AG09309 (cell line): Measurements from ENCODE around the gene SAA1.
"Not testable (repeated sequence)": the region's sequence is repeated elsewhere in the genome, so short reads cannot be mapped to it uniquely, and the experiment has no call there.

Experiments
- DNase-seq: peaks from one replicate; pipeline ENCODE4 v3.0.0-alpha.2; 2010; ENCODE audit warnings: low read depth
- H3K4me3 ChIP-seq: 2 replicates; pipeline ENCODE4 v1.5.1; 2011; ENCODE audit warnings: mild to moderate bottlenecking, low read depth, low read length, moderate library complexity; ENCODE audit not compliant: control insufficient read depth
- TF ChIP-seq, protein P1 (sequence below): IDR thresholded peaks from 2 replicates; pipeline ENCODE4 v1.5.1; 2011; ENCODE audit warnings: mild to moderate bottlenecking, low read depth, low read length, inconsistent platforms; ENCODE audit not compliant: insufficient read depth, control insufficient read depth; ENCODE audit errors: missing control alignments

SAA1 gene

DNA sequence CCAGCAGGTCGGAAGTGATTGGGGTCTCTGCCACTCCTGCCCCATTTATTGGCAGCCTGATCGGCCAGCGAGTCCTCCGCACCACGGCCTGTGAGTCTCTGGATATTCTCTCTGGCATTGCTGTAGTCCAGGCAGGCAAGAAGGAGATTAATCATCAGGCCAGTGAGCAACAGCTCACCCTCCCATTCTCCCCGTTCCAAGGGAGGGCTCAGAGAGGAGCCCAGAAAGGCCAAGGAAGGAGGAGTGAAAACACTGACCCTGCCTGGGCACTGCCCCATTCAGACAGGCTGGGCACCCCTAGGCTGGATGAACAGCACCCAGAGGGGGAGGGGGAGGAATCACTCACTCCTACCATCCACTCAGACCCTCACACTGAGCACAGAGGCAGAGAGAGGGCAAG is 20.7 kb upstream of the SAA1 start:
- H3K4me3 ChIP-seq: no peak overlapping the region
- DNase-seq: no peak
- TF ChIP-seq, protein P1, sequence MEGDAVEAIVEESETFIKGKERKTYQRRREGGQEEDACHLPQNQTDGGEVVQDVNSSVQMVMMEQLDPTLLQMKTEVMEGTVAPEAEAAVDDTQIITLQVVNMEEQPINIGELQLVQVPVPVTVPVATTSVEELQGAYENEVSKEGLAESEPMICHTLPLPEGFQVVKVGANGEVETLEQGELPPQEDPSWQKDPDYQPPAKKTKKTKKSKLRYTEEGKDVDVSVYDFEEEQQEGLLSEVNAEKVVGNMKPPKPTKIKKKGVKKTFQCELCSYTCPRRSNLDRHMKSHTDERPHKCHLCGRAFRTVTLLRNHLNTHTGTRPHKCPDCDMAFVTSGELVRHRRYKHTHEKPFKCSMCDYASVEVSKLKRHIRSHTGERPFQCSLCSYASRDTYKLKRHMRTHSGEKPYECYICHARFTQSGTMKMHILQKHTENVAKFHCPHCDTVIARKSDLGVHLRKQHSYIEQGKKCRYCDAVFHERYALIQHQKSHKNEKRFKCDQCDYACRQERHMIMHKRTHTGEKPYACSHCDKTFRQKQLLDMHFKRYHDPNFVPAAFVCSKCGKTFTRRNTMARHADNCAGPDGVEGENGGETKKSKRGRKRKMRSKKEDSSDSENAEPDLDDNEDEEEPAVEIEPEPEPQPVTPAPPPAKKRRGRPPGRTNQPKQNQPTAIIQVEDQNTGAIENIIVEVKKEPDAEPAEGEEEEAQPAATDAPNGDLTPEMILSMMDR: no peak

DNA sequence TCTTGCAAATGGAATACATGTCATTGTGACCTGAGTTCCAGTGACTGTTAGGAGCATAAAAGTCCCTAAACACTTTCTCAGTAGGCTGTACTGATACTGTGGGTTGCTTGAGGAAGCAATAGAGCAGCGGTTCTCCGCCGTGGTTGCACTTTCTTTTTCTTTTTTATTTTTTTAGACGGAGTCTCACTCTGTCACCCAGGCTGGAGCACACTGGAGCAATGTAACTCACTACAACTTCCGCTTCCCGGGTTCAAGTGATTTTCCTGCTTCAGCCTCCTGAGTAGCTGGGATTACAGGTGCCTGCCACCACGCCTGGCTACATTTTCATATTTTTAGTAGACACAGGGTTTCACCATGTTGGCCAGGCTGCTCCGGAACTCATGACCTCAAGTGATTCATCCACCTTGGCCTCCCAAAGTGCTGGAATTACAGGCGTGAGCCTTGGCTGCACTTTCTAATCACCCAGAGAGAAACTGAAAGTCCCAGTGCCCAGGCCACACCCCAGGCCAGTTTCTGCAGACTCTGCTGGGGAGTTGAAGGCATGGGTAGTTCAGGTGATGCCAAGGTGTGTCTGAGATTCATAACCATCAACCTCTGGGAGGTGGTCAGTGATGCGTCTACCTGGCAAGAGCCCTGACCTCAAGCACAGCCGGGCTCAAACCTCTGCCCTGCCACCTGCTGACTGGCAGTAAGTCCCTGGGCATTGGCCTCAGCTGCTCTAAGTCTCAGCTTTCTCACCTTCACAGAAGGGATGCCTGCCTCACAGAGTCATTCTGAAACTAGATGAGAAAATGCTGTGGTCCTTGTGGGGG is 19.5 kb upstream of the SAA1 start:
- not testable (repeated sequence) for DNase-seq

DNA sequence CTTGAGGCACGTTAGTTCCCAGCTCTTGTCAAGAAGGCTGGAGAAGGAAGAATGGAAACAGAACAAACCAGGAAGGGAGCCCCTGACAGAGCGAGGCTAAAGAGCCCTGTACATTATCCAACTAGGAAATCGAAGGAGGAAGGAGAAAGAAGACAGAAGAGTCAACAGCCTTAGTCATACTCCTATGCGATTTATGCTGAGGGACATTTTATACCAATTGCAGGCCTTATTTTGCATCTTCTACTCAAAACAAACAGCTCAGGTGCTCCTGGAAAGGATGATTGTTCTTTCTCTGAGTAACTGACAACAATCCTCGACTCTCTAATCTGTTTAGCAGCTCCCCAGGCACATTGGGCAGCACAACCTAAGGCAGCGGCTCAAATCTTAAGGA is 18.9 kb upstream of the SAA1 start:
- not testable (repeated sequence) for H3K4me3 ChIP-seq

More for the DNA sequence above, 19.5 kb upstream of the SAA1 start:
- H3K4me3 ChIP-seq: not testable (repeated sequence)

DNA sequence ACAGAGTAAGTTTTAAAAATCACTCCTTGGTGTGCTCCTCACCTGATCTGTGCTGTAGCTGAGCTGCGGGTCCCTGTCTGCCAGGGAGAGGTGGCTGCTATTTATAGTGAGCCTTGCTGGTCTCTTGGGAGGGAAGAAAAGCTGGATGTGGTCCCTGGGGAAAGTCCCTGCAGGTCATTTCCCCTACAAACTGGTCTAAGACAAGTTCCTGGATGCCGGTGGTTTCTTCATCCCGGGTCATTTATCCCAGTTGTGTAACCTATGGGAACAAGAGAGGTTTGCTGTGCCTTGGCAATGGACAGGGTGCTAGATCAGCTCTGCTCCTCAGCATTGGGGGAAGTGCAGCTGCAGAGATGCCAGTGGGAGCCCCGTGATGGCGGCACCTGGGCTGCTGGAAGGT is 17.5 kb upstream of the SAA1 start, which contains the start of gene SAA2:
SAA2 (minus strand) TSS at position 108 of the 400 bp plus-strand sequence. CDS start 657 bp downstream, outside the sequence.
- no peak within 1 kb of the TSS for H3K4me3 ChIP-seq
- DNase-seq: no peak
- TF ChIP-seq, protein P1: no peak

More for the DNA sequence above, 18.9 kb upstream of the SAA1 start:
- not testable (repeated sequence) for DNase-seq

DNA sequence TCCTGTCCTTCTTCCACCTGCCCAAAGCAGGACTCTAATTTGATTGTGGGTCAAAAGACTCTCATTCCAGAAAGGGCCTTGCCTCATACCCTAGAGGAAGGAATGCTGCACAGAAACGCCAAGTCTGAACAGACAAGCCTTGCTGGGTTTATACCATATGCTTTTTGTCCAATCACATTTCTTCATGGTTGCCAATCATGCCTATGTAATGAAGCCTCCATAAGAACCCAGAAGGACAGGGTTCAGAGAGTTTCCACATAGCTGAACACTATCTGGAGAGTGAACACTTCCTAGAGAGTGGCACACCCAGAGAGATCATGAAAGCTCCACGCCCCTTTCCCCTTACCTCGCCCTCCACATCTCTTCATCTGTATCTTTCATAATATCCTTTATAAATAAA is 12.8 kb upstream of the SAA1 start:
- DNase-seq: no peak
- TF ChIP-seq, protein P1: peak; percentile 3
- no peak overlapping the region for H3K4me3 ChIP-seq

DNA sequence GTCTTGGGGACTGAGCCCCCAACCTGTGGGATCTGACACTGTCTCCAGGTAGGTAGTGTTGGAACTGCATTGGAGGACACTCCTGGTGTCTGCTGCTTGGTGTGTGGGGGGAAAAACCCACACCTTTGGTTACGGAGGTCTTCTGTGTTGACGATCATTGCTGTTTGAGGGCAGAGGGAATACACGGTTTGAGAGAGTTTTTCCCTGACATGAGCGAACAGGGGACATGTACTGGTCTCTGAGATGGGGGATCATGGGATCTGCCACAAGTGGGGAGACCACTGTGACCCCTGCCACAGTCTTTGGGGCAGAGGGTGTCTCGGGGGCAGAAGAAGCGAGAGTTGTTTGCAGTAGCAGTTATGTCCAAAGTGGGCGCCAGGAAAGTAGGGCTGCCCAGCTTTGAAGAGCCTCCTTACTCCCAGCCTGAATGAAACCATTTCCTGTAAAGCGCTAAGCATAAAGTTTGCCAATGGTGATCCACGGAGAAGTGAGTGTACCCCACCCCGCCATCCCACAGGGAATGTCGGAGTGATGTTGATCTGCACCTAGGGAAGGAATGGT is 12.2 kb upstream of the SAA1 start:
- DNase-seq: no peak
- H3K4me3 ChIP-seq: no peak overlapping the region
- TF ChIP-seq, protein P1: no peak

DNA sequence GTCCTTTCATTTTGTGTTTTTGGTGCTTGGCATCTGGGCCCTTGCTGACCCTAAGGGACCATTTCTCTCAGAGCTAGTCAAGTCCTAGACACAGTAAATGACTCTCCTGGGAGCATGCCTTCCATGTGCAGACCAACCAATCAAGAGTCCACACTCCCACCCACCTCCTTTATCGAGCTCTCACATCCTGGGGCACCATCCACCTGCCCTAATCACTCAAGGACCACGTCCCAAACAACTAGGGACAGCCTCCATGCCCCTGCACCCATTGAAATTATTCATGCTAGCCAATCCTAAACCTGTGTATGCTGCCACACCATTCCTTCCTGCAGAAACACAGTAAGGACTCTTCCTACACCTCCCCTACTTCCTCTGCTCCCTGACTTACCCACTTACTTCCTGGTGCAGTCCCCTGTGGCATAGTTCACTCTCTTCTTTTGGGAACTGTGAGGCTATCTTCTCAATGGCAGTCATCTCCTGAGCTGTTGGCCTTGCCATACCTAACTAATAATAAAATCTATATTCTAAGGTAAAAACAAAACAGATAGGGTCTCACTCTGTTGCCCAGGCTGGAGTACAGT is 11.2 kb upstream of the SAA1 start:
- DNase-seq: no peak
- H3K4me3 ChIP-seq: no peak overlapping the region
- TF ChIP-seq, protein P1: no peak

DNA sequence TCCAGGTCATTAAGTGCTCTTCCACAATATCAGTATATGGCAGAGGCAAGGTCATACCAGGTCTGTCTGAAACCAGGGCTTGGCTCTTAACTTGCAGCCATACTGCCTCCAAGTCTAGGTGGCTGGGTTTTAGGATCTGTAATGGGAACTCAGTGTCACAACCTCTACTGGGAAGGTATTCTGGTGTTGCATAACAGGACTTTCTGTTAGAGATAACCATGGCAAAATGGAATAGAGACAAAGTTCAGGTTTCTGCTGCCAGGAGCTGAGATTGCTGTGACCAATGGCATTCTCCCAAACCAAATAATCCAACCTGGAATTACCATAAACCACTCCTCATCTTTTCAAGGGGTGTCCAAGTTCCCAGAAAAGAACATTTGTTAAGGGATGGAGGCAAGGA is 6.8 kb upstream of the SAA1 start:
- no peak overlapping the region for H3K4me3 ChIP-seq
- no peak for DNase-seq
- TF ChIP-seq, protein P1: no peak
